D721Med (cell line): Measurements from ENCODE around the gene ATP6AP1.

Source experiments
- DNase-seq: peaks from one replicate; pipeline ENCODE4 v3.0.0; 2011; ENCODE audit warnings: low spot score; ENCODE audit not compliant: insufficient read length
- FAIRE-seq: peaks from 2 replicates; lab custom pipeline; 2011; peaks lifted over from hg19 to GRCh38; lab: Jason Lieb, UNC
- TF ChIP-seq, protein P1 (sequence below): IDR thresholded peaks from 2 replicates; pipeline ENCODE4 v1.5.1; 2012; ENCODE audit warnings: mild to moderate bottlenecking, control low read depth; ENCODE audit not compliant: insufficient read depth; ENCODE audit errors: missing control alignments

ATP6AP1 gene, protein sequence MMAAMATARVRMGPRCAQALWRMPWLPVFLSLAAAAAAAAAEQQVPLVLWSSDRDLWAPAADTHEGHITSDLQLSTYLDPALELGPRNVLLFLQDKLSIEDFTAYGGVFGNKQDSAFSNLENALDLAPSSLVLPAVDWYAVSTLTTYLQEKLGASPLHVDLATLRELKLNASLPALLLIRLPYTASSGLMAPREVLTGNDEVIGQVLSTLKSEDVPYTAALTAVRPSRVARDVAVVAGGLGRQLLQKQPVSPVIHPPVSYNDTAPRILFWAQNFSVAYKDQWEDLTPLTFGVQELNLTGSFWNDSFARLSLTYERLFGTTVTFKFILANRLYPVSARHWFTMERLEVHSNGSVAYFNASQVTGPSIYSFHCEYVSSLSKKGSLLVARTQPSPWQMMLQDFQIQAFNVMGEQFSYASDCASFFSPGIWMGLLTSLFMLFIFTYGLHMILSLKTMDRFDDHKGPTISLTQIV

DNA sequence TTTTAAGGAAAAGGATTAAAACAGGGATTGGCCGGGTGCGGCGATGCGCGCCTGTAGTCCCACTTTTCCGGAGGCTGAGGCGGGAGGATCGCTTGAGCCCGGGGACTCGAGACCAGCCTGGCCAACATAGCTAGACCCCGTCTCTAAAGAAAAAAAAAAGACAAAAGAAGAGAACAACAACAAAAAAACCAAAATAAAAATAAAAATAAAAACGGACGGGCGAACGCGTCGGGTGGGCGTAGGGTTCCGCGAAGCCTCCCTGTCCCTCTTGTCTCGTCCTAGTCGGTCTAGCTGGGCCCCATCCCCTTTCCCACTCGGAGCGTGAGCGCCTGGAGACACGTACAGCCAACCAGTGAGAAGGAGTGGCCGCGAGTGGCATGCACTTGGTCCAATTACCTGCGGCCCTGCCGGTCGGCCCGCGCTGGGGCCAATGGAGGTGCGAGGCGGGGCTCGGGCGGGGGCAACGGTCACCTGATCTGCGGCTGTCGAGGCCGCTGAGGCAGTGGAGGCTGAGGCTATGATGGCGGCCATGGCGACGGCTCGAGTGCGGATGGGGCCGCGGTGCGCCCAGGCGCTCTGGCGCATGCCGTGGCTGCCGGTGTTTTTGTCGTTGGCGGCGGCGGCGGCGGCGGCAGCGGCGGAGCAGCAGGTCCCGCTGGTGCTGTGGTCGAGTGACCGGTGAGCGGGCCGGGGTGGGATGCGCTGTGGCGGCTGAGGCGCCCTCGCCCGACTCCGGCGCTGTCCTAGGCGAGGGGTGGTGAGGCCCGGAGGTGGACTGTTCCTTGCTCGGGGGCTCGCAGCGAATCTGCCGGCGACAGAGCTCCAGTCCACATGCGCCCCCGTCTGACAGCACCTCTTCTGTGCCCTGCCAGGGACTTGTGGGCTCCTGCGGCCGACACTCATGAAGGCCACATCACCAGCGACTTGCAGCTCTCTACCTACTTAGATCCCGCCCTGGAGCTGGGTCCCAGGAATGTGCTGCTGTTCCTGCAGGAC is at the start of gene ATP6AP1:
TSS of gene ATP6AP1 (plus strand) at position 502 of the 996 bp plus-strand sequence. CDS start at position 518, 16 bp downstream.
- DNase-seq (peak; percentile 75), FAIRE-seq (no peak)
- TF ChIP-seq, protein P1, sequence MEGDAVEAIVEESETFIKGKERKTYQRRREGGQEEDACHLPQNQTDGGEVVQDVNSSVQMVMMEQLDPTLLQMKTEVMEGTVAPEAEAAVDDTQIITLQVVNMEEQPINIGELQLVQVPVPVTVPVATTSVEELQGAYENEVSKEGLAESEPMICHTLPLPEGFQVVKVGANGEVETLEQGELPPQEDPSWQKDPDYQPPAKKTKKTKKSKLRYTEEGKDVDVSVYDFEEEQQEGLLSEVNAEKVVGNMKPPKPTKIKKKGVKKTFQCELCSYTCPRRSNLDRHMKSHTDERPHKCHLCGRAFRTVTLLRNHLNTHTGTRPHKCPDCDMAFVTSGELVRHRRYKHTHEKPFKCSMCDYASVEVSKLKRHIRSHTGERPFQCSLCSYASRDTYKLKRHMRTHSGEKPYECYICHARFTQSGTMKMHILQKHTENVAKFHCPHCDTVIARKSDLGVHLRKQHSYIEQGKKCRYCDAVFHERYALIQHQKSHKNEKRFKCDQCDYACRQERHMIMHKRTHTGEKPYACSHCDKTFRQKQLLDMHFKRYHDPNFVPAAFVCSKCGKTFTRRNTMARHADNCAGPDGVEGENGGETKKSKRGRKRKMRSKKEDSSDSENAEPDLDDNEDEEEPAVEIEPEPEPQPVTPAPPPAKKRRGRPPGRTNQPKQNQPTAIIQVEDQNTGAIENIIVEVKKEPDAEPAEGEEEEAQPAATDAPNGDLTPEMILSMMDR: no peak

DNA sequence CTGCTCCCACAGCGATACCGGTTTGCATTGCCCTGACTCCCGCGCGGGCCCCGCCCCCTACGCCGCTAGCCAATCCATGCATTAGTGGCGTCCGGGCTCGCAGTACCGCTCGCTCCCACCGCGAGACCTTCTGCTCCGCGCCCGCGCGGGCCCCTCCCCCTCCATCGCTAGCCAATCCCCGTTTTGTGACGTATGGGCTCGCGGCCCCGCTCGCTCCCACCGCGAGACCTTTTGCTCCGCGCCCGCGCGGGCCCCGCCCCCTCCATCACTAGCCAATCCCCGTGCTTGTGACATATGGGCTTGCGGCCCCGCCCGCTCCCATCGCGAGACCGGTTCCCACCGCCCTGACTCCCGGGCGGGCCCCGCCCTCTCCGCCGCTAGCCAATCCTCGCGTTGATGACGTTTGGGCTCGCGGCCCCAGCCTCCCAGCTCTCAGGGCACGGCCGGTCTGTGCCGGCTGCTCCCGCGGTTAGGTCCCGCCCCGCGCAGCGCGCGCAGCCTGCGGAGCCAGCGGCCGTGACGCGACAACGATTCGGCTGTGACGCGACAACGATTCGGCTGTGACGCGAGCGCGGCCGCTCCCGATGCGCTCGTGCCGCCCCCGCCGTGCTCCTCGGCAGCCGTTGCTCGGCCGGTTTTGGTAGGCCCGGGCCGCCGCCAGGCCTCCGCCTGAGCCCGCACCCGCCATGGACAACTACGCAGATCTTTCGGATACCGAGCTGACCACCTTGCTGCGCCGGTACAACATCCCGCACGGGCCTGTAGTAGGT is 49.5 kb upstream of the ATP6AP1 start, which contains the start of gene EMD:
TSS of gene EMD (plus strand) at position 497 of the 770 bp plus-strand sequence. CDS start at position 687, 190 bp downstream.
- DNase-seq (no peak), FAIRE-seq (no peak)
- TF ChIP-seq, protein P1: no peak

DNA sequence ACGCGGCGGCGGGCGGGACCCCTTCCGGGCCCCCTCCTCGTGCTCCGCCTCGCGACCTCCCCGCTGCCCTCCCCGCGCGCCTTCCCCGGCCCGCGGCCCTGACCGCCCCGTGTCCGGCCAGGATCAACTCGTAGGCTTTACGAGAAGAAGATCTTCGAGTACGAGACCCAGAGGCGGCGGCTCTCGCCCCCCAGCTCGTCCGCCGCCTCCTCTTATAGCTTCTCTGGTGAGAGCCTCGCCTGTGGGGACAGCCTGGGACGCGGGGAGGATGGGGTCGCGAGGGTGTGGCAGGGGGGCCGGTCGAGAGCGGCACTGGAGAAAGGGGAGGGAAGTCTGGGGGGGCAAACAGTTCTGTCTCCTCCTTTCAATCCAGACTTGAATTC is 48.9 kb upstream of the ATP6AP1 start:
- FAIRE-seq (no peak), DNase-seq (no peak)
- TF ChIP-seq, protein P1: no peak

DNA sequence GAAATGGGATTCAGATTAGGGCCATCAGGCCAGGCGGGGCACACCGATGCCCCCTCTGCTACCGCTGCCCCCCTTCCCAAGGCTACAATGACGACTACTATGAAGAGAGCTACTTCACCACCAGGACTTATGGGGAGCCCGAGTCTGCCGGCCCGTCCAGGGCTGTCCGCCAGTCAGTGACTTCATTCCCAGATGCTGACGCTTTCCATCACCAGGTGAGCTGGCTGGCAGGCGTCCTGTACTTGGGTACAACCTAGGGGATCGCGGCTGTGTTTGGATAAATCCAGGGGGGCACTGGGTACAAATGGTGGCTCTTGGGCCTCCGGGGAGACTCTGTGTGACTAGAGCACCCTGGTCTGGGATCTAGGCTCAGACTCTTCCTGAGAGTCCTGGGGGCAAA is 48.3 kb upstream of the ATP6AP1 start:
- no peak for FAIRE-seq
- TF ChIP-seq, protein P1: no peak
- DNase-seq: no peak

DNA sequence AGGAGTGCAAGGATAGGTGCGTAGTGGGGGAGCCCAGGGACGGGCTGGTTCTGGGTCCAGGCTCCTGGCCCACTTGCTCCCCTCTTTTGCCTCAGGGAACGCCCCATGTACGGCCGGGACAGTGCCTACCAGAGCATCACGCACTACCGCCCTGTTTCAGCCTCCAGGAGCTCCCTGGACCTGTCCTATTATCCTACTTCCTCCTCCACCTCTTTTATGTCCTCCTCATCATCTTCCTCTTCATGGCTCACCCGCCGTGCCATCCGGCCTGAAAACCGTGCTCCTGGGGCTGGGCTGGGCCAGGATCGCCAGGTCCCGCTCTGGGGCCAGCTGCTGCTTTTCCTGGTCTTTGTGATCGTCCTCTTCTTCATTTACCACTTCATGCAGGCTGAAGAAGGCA is 47.7 kb upstream of the ATP6AP1 start:
- TF ChIP-seq, protein P1: no peak
- DNase-seq (no peak), FAIRE-seq (no peak)

DNA sequence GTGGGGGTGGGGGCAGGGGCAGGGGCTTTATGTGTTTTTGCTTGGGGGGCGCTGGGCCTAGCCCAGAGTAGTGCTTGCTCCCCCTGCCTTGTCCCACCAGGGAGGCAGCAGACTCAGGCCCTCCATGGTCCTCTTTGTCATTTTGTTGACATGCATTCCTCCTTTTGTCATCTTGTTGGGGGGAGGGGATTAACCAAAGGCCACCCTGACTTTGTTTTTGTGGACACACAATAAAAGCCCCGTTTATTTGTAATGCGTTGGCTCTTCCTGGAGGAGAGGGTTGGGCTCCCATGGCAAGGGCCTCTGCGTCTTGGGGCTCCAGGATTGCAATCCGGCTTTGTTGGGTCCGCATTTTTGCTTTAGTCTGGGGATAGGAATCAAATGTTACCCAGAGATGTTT is 47.2 kb upstream of the ATP6AP1 start:
- DNase-seq (no peak), FAIRE-seq (no peak)
- TF ChIP-seq, protein P1: no peak
